Measurements from ENCODE around the gene WNK2.

Gene WNK2

GRCh38 chr9:93254806-93255493, 71.0 kb downstream of the WNK2 start:
- no peak for DNase-seq (ENCODE audit: low read depth in 2 of 2)

DNA sequence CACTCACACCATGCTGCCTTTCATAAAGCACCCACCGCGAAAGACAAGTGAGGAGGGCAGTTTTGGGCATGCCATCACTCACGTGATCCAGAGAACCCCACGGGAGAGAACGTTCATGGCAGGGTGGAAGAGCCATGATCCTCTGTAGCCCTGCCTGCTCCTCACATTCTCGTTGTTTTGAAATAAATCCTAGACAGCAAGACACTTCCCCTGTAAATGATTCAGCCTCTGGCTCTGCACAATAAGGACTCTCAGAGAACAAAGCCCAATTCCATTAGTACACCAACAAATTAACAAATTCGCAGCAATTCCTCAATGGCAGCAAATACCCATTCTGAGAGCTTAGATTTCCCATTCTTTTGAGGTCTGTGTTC, 71.5 kb downstream of the WNK2 start:
- no peak for DNase-seq (ENCODE audit: low read depth in 2 of 2)

- DNase-seq (ENCODE audit: low read depth in 2 of 2): no peak
Measured at GRCh38 chr9:93255994-93256877, 72.3 kb downstream of the WNK2 start.

DNA sequence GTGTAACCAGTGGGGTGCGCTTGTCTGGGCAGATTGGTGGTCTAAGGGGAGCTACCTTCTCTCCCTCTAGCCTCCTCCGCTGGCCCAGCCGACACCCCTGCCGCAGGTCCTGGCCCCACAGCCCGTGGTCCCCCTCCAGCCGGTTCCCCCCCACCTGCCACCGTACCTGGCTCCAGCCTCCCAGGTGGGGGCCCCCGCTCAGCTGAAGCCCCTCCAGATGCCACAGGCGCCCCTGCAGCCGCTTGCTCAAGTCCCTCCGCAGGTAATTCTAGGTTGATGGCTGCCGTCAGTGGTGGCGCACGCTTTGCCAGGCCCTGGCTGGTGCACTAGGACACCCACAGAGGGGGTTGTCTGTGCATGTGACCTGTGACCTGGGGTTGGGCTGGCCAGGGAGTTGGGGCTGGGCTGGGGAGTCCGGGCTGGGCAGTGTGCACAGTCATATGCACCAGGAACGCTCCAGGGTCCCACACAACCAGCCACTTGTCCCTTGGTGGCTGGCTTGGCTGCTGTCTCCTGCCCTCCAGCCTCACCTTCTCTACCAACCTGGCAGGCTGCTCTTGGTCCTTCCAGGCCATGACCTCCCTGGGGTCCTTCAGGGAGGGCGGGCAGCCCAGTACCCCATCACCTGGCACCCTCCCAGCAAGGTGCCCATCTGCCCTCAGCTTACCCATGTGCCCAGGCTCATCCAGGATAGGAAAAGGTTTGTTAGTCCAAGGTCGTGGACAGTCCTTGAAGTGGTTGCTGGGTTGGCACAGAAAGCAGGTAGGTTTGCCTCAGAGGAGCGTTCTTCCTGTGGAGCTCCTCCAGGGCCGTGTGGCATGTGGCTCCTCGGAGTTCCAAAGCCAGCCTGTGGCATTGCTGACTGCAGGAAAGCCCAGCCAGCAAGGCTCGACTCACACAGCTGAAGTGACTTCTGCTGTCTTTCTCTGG, 73.2 kb downstream of the WNK2 start:
- no peak for DNase-seq (ENCODE audit: low read depth in 2 of 2)

DNA sequence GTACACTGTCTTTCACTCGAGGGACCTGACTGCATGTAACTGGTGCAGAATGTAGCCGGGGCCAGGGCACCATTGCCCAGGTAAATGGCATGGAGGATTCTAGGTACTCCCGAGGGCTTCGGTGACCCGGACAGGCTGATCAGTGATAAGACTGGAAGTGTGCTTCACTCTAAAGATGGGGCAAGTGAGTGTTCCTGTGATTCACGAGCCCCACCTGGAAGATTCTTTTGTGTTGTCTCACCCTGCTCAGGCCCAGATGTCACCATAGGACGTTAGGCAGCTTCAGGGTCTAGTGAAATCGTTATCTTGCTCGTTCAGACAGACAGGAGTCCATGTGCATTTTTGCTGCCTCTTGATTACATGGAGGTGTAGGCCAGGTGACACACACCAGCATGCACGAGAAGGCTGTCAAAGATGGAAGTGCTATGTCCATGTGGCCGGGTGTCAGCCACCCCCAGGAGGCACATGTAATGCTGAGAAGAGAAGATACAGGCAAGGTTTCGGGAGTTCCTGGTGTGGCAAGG, 73.9 kb downstream of the WNK2 start:
- DNase-seq (ENCODE audit: low read depth in 2 of 2): no peak

GRCh38 chr9:93258419-93258817, 74.5 kb downstream of the WNK2 start:
- DNase-seq (ENCODE audit: low read depth in 2 of 2): no peak

GRCh38 chr9:93258818-93259489, 75.0 kb downstream of the WNK2 start:
- DNase-seq (ENCODE audit: low read depth in 2 of 2): no peak

DNA sequence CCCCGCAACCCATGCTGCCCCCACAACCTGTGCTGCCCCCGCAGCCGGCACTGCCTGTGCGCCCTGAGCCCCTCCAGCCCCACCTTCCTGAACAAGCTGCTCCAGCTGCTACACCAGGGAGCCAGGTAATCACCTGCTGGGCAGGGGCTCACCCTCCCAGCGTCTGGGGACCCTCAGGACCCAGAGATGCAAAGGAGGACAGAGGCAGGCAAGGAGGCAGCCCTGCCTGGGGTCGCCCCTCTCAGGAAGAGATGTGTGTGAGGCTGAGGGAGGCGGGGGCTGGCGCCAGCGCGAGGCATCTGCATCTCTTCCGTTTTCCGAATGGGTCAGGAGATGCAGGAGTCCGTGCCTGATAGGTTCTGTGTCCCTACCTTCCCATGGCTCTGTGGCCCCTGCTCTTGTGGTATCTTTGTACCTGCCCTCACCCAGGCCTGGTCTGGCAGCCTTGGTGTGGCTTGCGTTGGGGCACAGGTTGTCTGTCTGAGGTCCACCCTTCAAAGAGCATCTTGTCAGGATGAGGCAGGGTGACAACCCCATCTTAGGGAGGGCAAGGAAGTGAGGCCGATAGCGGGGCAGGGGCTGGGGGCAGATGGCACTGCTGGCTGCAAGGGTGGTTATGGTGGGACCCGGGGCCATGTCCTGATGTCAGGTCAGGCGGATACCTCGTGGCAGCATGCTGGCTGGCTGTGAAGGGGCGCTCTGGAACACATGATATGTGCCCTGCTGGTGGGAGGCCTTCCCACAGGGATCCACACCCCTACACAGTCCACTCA, 75.7 kb downstream of the WNK2 start:
- DNase-seq (ENCODE audit: low read depth in 2 of 2): no peak

GRCh38 chr9:93260263-93261066, 76.5 kb downstream of the WNK2 start:
- DNase-seq (ENCODE audit: low read depth in 2 of 2): no peak

- DNase-seq (ENCODE audit: low read depth in 2 of 2): no peak
Measured at GRCh38 chr9:93261281-93261680, 77.3 kb downstream of the WNK2 start.

DNA sequence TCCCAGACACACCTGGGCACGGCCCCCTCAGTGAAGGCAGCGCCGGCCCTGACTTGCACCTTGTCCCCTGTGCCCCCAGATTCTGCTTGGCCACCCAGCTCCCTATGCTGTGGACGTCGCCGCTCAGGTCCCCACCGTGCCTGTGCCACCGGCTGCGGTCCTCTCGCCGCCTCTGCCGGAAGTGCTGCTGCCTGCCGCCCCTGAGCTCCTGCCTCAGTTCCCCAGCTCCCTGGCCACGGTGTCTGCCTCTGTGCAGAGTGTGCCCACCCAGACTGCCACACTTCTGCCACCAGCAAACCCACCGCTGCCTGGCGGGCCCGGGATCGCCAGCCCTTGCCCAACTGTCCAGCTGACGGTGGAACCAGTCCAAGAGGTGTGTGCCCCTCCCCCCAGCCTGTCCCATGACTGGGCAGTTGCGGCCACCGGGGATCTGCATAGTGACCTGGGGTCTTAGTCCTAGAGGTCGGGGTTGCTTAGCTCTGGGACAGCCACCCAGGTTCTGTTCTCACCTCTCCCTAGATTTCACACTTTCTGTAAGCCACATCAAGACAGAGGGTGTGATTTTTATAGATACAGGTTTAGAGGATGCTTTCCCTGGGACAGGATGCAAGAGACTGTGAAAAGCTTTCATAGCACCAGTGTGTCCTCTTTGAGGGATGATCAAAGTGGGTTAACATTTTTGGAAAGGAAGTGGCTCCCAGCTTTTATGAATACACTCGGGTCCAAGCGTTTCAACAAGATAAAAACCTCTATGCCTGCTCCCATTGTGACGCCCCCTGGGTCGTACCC, 78.0 kb downstream of the WNK2 start:
- DNase-seq (ENCODE audit: low read depth in 2 of 2): no peak

GRCh38 chr9:93262537-93263310, 78.8 kb downstream of the WNK2 start:
- DNase-seq (ENCODE audit: low read depth in 2 of 2): no peak

- no peak for DNase-seq (ENCODE audit: low read depth in 2 of 2)
Measured at GRCh38 chr9:93263334-93264229, 79.6 kb downstream of the WNK2 start.

GRCh38 chr9:93264338-93265125, 80.6 kb downstream of the WNK2 start:
- no peak for DNase-seq (ENCODE audit: low read depth in 2 of 2)

GRCh38 chr9:93265301-93265971, 81.5 kb downstream of the WNK2 start:
- DNase-seq (ENCODE audit: low read depth in 2 of 2): no peak

GRCh38 chr9:93265972-93266371, 82.0 kb downstream of the WNK2 start:
- DNase-seq (ENCODE audit: low read depth in 2 of 2): no peak

Data from activated CD4-positive, alpha-beta T cell treated with anti-CD3 and anti-CD28 coated beads for 24 hours (primary cell).